Coronary artery (tissue), 2 donors: Measurements from ENCODE around the gene EPRS1.
"Not testable (repeated sequence)": the region's sequence is repeated elsewhere in the genome, so short reads cannot be mapped to it uniquely, and the experiment has no call there.

Experiments
- DNase-seq: peaks from one replicate; pipeline ENCODE4 v3.0.0-alpha.2; 2017; ENCODE audit warnings: low spot score
- H3K27ac ChIP-seq, 2 donors: fragments of 200-600 bp; sonication (generic); one replicate each; pipeline ENCODE4 v1.5.1; 2016 to 2019
- H3K4me3 ChIP-seq: fragments of 200-600 bp; sonication (generic); 2 replicates; pipeline ENCODE4 v1.5.1; 2016; ENCODE audit warnings: mild to moderate bottlenecking, moderate library complexity
- TF ChIP-seq, protein P1 (sequence below): fragments of 200-600 bp; sonication (generic); IDR thresholded peaks from one replicate; pipeline ENCODE4 v1.5.1; 2019; ENCODE audit warnings: antibody characterized with exemption

The EPRS1 gene

GRCh38 chr1:220046052-220046930 is at the start of gene EPRS1:
EPRS1 (minus strand) TSS chr1:220046505; CDS start chr1:220046388, 117 bp downstream.
- Histone ChIP-seq H3K27ac (peak within 1 kb of the TSS; percentile 75 to 93), H3K4me3 (peak within 1 kb of the TSS; percentile 91)
- TF ChIP-seq, protein P1, sequence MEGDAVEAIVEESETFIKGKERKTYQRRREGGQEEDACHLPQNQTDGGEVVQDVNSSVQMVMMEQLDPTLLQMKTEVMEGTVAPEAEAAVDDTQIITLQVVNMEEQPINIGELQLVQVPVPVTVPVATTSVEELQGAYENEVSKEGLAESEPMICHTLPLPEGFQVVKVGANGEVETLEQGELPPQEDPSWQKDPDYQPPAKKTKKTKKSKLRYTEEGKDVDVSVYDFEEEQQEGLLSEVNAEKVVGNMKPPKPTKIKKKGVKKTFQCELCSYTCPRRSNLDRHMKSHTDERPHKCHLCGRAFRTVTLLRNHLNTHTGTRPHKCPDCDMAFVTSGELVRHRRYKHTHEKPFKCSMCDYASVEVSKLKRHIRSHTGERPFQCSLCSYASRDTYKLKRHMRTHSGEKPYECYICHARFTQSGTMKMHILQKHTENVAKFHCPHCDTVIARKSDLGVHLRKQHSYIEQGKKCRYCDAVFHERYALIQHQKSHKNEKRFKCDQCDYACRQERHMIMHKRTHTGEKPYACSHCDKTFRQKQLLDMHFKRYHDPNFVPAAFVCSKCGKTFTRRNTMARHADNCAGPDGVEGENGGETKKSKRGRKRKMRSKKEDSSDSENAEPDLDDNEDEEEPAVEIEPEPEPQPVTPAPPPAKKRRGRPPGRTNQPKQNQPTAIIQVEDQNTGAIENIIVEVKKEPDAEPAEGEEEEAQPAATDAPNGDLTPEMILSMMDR = peak; percentile 64
- peak; percentile 94 for DNase-seq

- TF ChIP-seq, protein P1 = no peak
- Histone ChIP-seq H3K27ac (peak within 1 kb of the TSS; percentile 80 to 86), H3K4me3 (peak within 1 kb of the TSS; percentile 85)
- peak; percentile 89 for DNase-seq
Observed at GRCh38 chr1:220094016-220094911, 48.0 kb upstream of the EPRS1 start, which contains the start of gene IARS2. IARS2 (plus strand) TSS chr1:220094132; CDS start chr1:220094217, 85 bp downstream.

GRCh38 chr1:220093361-220094015 is 47.2 kb upstream of the EPRS1 start:
- H3K4me3 ChIP-seq = peak overlapping the region; percentile 85
- TF ChIP-seq, protein P1 = no peak
- H3K27ac ChIP-seq = peak overlapping the region; percentile 80 to 86
- DNase-seq = no peak

GRCh38 chr1:220092694-220093093 is 46.4 kb upstream of the EPRS1 start:
- Histone ChIP-seq H3K4me3 (no peak overlapping the region), H3K27ac (no peak overlapping the region)
- DNase-seq = no peak
- TF ChIP-seq, protein P1 = no peak

DNA sequence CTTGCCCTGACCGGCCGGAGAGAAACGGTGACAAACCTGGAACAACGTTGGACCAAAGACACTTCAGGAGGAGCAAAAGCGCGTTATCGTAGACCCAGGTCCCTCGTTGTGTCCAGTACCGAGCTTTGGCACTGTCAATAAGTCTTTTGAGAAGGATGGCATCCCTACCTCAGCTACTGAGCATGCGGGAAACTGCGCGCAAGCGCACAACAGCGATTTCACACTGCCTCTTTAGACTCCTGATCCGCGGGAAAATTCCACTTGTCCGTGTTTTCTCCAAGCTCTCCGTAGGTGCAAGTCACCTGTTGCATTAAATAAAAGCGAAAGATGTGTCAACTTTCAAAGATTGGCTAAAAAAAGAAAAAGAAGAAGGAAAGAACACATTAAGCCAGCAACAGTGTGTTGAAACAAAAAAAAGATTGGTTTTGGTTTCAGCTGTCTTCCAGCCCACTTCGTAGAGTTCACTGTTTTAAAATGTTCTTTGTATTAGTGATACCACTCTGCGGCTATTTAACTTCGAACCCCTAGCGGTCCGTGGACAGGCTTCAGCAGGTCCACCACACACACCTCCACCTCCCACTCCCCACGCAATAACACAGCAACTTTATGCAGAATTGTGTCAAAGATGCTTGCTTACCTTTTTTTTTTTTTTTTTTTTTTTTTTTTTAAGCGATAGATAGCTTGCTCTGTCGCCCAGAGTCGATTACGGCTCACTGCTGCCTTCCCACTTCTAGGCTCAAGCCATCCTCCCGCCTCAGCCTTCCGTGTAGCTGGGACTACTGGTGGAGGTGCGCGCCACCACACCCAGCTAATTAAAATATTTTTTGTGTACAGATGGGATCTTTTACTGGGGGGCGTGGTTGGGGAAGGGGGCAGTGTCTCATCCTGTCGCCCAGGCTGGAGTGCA is 43.6 kb upstream of the EPRS1 start, which contains the start of gene BPNT1:
Gene BPNT1 (minus strand): TSS at position 139 of the 907 bp plus-strand sequence. CDS start 9,942 bp downstream, outside the sequence.
- DNase-seq = peak; percentile 91
- TF ChIP-seq, protein P1 = no peak
- peak within 1 kb of the TSS; percentile 69 for H3K4me3 ChIP-seq
- peak within 1 kb of the TSS; percentile 2 to 39 for H3K27ac ChIP-seq

DNA sequence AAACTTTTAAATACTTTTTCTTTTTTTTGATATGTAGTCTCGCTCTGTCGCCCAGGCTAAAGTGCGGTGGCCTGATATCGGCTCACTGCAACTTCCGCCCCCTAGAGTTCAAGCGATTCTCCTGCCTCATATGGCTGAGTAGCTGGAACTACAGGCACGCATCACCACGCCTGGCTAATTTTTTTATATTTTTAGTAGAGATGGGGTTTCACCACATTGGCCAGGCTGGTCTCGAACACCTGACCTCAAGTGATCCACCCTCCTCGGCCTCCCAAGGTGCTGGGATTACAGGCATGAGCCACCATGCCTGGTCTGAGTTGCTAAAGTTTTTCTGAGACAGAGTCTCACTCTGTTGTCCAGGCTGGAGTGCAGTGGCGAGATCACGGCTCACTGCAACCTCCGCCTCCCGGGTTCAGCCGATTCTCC is 40.0 kb upstream of the EPRS1 start:
- not testable (repeated sequence) for DNase-seq, H3K4me3 ChIP-seq, H3K27ac ChIP-seq
